ENCODE data around the gene CDHR2.

The CDHR2 gene

DNA sequence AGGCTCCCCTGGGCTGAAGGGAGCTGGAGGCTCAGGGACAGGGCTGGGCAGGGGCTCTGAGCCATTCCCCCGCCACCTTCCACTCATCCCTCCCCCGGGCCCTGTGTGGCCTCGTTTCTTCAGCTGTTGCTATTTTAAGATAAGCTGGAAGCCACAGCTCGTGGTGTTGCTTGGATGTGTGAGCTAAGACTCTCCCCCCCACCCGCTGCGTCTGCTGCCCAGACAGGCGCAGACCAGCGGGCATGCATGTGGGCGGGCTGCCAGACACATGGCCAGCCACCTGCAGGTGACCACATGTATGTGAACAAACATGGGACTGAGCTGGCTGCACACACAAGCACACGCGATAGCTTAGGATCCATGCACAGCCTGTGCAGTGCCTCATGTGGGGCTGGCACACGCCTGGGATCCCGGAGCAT, 72.5 kb downstream of the CDHR2 start:
- no peak for DNase-seq

DNA sequence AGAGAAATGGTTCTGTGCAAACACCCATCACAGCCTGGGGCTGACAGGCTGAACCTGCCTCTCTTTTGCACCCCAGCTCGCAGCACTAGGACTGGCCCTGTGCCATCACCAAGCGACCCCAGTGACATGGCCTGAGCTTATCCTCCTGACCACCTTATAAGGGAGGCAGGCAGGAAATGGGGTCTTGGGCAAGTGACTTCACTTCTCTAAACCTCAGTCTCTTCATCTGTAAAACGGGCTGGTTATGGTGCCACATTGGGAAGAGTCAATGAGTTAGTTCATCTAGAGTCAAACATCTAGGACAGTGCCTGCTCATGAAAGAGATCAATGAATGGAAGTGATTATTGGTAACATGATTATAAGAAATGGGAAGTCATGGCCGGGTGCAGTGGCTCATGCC, 75.0 kb downstream of the CDHR2 start:
- DNase-seq, result no peak

DNA sequence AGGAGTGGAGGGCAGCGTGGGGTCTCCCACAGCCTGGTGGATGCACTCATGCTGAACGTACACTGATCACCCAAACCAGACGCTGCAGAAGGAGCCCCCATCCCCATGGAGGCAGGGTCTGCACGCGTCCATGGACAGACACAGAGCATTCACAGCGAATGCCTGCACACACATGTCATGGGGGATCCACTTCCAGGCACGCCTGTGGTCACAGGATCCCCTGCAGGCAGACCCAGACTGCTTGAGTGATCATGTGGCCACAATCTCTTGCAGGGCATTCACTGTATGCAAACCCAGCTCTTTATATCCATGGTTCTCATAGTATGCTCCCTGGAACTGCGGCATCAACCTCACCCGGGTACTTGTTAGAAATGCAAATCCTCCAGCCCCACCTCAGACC, 75.8 kb downstream of the CDHR2 start:
- DNase-seq, result no peak

DNA sequence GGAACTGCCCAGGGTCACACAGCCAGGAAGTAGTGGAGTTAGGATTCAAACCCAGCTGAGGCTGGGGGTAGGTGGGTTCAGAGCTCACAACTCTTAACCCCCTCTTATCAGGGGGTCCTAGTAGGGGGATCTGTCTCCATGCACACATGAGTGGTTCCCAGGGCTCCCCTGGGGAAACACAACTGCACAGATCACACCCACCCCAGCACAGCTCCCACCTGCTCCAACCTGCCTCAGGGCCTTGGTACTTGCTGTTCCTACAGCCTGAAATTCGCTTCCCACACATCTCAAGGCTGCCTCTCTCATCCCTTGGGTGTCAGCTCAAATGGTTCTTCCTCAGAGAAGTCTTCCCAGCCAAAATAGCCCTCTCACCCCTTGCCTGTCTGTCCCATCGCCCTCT, 76.4 kb downstream of the CDHR2 start:
- no peak for DNase-seq

DNA sequence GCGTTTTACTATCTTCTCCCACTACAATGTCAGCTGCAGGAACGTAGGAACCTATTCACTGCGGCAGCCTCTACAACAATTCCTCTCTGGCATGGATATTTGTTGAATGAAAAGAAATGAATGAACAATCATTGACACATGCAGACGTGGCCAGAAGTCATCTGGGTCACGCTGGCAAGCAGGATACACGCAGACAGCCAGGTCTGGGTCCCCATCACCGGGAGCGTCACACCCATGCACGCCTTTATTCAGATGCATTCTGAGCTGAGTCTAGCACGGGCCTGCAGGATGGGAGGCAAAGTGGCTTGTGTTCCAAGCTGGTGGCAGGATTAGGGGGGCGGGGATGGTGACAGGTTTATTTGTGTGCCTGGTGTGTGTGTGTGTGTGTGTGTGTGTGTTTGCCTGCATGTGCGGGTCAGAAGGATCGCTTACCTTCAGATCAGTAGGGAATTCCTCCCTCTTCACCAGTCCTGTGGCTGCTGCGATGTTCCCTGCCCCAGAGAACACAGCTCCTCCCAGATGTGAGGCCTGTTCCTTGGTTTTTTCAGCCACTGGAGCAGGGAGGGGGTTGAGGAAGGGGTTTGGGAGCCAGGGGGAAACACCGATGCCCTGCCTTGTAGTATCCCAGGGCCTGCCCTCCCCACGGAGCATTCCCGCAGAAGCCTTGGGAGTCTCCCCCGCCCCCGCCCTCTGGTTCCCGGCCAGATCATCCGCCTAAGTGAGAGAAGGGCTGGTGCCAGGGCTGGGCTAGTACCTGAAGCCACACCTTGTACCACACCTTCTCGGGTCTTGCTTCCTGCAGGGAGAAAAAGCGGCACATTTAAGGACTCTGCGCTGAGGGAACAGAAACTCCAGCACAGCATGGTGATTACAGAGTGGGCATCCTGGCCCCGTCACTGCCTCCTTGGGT, 77.1 kb downstream of the CDHR2 start:
- no peak for DNase-seq

DNA sequence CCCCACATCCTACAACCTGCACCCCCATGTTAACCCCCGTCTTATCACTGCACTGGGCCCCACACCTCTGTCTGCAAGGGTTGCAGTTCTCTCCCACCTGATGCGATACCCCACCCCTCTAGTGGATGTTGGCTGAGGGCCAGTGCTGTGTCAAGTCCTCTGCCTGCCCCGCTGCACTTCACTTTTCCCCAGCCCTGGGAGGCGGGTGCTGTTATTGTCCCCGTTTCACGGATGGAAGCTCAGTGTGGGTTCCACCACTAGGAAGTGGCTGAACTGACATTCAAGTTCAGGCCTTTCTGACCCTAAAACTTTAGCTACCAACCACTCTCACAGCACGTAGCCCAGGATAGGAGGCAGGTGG, 77.7 kb downstream of the CDHR2 start:
- no peak for DNase-seq

DNA sequence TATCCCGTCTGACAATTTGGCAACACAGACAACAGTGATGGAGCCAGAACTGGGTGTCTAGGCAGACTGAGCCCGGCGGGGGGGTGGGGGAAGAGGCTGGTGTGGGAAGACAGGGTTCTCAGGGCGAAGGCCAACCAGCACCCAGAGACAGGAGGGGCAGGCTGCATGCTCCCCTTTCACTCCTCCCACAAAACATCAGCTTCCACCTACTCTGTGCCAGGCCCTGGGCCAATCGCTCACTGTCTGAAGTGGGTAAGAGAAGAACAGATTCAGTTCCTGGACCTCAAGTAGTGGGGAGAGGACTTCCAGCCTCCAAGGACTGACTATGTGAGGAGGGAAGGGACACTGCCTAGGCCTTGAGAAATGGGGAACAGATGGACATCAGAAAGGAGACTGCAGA, 78.4 kb downstream of the CDHR2 start:
- DNase-seq, result no peak

DNA sequence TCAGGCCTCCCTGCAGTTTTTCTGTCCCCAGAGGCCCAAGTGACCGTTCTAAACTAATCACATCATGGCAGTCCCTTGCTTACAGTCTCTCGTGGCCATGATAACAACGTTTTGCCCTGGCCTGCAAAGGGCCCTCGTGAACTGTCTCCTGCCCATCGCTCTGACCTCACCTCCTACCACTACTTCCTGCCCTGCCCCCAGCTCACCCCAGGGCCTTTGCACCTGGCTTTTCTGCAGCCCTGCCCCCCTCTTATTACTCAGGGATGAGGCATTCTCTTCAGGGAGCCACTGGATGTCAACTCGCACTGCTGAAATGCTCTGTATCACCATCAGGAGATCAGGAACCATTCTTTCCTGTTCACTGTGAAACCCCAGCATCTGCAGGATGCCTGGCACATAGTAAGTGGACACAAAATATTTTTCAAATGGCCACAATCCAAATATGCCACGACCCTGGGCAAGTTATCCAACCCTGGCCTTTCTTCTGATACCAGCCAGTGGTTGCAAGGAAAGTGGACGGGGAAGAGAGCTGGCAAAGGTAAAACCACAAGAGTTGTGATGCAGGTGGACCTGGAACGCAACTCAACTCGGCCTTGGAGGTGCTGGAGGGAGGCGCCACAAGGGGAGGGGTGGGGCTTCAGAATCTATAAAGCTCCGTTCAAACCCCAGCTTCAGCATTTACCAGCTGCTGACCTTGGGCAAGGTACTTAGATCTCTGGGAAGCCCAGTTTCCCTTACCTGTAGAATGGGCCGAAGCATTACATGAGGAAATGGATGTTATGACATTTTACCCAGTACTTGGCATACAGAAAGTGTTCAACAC, 79.5 kb downstream of the CDHR2 start:
- no peak for DNase-seq

DNA sequence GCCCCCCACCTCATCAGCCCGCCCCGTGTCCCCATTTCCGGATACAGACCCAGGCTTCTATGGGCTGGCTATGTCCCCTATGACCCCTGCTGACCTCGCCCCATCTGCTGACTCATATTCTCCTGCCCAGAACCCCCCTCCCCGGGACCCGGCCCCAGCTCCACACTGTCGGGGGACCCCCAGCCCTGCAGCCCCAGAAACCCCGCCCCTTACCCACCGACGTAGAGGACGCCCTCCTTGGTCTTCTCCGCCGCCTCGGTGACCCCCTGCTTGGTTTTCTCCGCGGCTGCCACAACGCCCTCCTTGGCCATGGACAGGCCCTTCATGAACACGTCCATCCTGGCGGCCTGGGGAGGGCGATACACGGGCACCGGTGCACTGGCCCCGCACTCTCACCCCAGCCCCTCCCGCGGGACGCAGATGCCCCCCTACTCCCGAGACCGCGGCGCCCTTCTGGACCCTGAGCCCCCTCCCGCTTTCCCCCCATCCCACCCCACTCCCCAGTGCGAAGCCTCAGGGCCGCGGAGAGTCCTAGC, 80.2 kb downstream of the CDHR2 start:
- DNase-seq, result no peak

DNA sequence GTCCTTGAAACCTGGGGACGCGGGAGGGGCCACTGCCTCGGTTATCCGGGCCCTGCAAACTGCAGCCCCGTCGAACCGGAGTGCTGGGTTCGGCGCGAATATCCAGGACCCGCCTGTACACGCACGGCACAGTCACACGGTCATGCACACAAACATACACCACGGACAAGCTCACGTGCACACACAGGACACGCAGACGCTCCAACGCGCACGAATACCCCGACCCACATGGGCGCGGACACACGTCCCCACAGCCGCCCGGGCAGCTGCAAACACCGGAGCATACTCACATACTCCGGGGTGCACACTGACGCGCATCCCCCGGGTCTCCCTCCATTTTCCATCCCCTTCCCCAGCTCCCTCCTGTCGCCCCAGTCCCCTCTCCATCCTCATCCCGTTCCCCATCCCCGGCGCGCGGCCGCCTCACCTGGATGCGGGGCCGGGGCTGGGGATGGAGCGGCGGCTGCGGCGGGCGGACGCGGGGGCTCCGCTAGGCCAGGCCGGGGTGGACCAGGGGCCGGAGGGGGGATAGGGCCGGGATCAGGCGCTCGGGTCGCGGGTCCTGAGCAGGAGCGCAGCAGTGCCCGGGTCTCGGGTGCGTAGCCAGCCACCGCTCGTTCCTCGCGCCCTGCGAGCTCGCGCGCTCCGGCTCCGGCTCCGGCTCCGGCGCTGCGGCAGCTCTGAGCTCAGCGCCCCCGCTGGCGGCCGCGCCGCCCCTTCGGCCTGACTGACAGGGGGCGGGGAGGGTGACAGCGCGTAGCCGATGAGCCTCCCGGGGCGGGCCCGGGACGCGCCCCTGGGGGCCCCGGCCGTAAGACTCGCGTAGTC, 80.9 kb downstream of the CDHR2 start, which contains the start of the genes EIF4E1B and SNCB:
Gene EIF4E1B (plus strand): TSS at position 823 of the 828 bp plus-strand sequence. CDS start 12,113 bp downstream, outside the sequence.
Gene SNCB (minus strand): TSS at position 682 of the 828 bp plus-strand sequence. CDS start 880 bp downstream, outside the sequence.
- DNase-seq, result peak; percentile 79

DNA sequence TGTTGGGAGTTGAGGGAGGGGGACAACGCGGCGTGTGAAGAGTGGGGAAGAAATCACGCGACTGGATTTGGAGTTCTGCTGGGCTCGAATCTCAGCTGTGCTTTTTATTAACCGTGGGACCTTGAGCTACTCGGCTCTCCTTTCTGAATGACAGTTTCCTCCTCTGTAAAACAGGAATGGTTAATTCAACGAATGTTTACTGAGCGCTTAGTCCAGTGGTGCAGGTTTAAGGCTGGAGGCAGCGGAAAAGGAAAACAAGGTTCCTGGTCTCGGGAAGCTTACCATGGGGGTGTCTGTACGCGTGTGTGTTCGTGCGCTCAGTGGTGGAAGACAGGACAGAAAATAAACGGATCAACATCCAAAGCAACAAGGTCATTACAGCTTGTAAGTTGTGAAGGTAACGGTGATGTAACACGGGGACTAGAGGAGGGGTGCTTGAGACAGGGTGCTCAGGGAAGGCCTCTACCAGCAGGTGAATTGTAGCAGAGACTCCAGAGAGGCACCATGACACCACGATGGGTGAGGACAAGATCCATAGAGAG, 81.6 kb downstream of the CDHR2 start:
- no peak for DNase-seq

DNA sequence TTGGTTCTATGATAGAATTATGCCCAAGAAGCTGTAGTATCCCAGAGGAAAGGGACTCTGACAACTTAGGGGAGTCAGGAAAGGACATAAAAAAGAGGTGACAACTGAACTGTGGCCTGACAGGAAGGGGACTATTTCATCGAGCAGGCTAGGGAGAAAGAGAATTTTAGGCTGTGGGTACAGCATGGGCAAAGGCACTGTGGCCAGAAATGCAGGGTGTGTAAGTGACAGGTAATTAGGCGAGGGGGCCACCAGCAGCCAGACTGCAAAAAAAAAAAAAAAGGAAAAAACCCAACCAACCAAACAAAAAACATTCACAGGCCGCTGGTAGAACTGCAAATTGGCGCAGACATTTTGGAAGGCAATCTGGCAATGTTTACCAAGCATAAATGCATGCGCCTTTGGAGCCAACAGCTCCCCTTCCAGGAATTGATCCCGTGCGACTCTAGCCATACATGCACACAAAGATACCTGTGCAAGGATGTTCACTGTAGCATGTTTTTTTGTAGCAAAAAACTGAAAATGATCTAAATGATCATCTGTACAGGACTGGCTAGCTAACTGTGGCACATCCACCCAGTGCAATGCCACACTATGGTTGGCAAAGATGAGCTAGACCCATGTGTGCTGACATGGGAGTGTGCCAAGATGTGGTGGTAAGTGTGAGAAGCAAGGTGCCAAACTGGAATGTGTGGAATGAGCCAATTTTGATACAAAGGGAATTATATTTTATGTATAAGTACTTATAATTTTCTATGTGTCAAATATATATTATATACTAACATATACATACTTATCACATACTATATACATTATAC, 82.5 kb downstream of the CDHR2 start:
- no peak for DNase-seq

DNA sequence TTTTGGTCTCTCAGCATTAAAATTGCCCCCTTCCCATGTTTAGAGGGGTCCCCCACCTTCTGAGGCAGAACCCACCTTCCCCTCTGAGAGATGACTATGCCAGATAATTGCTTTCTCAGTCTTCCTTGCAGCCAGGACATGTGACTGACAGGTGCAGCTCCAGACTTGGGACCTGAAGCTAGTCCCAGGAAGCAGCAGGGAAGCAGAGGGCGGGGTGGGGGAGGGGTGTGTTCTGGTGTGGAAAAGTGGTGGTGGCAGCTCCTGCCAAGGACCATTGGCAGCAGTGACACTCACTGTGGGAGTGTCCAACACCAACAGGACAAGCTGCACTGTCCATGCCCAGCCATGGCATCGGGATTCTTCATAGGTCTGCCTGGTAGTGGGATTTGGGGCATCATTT, 83.6 kb downstream of the CDHR2 start:
- no peak for DNase-seq

DNA sequence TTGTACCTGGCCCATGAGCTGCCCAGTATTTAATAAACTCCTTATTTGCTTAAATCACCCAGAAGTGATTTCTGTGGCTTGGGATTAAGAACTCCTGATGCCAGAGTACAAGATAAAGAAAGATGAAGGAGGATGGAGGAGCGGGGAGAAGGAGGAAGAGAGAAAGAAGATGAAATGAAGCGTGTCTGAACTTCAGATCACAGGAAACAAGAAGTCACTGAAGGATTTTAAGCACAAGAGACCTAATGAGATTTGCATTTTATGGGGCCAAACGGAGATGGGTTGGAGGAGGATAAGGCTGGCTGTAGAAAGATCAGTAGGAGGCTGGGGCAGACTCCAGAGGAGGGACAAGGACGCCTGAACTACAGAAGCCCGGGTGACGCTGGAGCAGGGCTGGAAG, 84.5 kb downstream of the CDHR2 start:
- no peak for DNase-seq

DNA sequence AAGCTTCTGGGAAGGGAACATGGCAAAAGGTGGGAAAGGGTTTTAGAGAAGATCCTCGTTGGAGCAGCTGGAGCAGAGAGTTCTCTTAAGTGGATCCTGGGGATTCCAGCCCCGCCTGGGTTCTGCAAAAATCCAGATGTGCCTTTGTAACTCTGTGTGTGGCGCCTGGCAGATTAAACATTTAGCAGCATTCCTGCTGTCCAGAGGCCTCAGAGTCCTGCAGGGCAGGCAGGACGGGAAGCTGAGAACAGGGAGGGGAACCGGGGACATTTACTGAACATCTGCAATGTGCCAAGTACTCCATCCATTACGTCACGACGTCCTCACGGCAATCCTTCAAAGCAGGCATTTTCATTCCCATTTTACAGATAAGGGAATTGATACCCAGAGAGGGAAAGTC, 87.3 kb downstream of the CDHR2 start:
- no peak for DNase-seq

DNA sequence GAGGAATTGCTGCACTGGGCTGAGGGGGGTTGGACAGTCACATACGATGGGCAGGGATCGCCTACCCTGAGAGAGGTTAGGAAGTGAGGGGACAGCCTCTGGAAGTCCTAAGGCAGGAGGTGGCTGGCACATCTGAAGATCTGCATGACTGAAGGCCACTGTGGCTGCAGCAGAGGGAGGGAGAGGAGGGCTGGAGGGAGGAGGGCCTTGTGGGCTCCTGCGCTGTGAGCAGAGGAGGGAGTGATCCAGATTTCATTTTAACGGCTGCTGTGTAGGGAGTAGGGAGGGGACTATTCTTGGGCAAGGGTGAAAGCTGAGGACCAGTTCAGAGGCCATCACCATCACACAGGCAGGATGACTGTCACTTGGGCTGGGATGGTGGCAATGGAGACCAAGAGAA, 88.4 kb downstream of the CDHR2 start:
- DNase-seq, result no peak

DNA sequence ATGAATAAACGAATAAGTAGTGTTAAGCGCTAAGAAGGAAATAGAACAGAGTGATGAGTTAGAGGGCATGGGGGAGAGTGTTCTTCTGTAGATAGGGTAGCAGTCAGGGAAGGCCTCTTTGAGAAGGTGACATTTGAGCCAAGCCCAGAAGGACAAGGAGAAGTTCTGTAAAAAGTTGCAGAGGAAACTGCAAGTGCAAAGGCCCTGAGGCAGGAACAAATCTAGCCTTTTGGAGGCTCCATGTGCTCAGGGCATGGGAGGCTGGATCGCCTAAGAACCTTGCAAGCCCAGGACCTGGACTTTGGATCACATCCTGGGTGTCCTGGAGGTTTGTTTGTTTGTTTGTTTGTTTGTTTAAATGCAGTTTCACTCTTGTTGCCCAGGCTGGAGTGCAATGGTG, 89.3 kb downstream of the CDHR2 start:
- no peak for DNase-seq

DNA sequence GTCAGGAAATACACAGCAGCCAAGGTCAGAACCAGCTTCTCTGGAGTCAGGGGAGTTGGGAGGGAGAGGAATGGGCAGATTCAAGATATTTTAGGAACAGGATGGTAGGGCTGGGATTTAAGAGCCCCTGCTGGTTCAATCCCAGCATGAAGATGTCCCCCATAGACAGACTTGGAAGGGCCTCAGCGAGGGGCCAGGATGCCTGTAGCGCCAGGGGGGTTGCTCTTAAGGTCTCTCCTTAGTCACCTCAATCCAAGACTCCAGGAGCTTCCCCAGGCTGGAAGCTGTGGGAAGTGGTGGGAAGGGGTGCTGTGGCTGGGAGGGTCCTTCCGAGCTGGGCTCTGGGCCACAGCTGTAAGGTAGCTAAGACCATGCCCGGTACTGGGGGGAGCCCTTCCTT, 90.1 kb downstream of the CDHR2 start:
- no peak for DNase-seq

DNA sequence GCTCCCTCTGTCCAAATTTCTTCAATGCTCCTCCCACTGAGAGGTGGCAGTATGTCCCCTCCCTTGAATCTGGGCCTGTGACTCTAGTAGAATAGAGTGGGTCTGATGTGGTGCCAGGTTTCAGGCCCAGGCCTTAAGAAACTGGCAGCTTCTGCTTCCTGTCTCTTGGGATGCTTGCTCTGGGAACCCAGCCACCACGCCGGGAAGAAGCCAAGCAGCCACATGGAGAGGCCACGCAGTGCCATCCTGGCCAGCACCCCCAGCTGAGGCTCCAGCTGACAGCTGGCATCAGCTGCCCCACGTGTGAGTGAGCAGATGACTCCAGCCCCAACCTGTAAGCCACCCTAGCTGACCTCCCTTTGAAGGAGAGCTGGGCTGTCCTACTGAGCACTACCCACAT, 90.8 kb downstream of the CDHR2 start:
- DNase-seq, result no peak

DNA sequence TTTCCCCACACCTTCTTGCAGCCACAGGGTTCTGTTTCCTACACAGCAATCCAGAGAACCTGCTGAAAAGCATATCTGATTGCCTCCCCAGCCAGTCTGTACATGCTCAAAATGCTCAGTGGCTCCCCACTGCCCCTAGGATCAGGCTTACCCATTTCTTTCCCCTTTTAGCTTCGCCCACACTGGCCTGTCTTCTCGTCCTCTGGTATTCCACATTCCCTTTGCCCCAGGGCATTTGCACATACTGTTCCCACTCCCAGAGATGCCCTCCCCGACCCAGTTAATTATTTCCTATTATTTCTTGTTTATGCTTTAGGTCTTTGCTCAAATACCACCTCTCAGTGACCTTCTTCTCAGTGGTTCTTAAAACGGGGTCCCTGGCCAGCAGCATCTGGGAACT, 91.5 kb downstream of the CDHR2 start:
- no peak for DNase-seq
